GM18502 (cell line): ENCODE data around the gene GAGE12H.
"Not testable (repeated sequence)": the region's sequence is repeated elsewhere in the genome, so short reads cannot be mapped to it uniquely, and the experiment has no call there.

Experiments
- ATAC-seq: cut with Tn5 transposase; IDR thresholded peaks from one replicate; pipeline ENCODE4 v1.9.1; 2021; ENCODE audit warnings: mild to moderate bottlenecking; ENCODE audit not compliant: unreplicated experiment, poor library complexity

The GAGE12H gene, protein sequence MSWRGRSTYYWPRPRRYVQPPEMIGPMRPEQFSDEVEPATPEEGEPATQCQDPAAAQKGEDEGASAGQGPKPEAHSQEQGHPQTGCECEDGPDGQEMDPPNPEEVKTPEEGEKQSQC

GRCh38 chrX:49579649-49580048 is at the start of gene GAGE12H:
Gene GAGE12H (plus strand): TSS chrX:49579949. CDS start chrX:49581104, 1,155 bp downstream.
- ATAC-seq, result not testable (repeated sequence)

- not testable (repeated sequence) for ATAC-seq
Measured at GRCh38 chrX:49531877-49532276, 47.9 kb upstream of the GAGE12H start, which contains the start of gene GAGE12C. Gene GAGE12C (plus strand): TSS chrX:49532177. CDS start chrX:49533332, 1,155 bp downstream.

GRCh38 chrX:49541433-49541832 is 38.3 kb upstream of the GAGE12H start, which contains the start of gene GAGE12D:
Gene GAGE12D (plus strand): TSS chrX:49541733. CDS start chrX:49542888, 1,155 bp downstream.
- ATAC-seq, result not testable (repeated sequence)

- not testable (repeated sequence) for ATAC-seq
Measured at GRCh38 chrX:49550989-49551388, 28.8 kb upstream of the GAGE12H start, which contains the start of gene GAGE12E. Gene GAGE12E (plus strand): TSS chrX:49551289. CDS start chrX:49552444, 1,155 bp downstream.

- ATAC-seq, result not testable (repeated sequence)
Measured at GRCh38 chrX:49560542-49560941, 19.2 kb upstream of the GAGE12H start, which contains the start of gene GAGE12F. Gene GAGE12F (plus strand): TSS chrX:49560842. CDS start chrX:49561997, 1,155 bp downstream.

GRCh38 chrX:49568728-49569127 is 11.0 kb upstream of the GAGE12H start:
- ATAC-seq, result not testable (repeated sequence)

GRCh38 chrX:49569152-49569551 is 10.6 kb upstream of the GAGE12H start:
- ATAC-seq, result not testable (repeated sequence)

DNA sequence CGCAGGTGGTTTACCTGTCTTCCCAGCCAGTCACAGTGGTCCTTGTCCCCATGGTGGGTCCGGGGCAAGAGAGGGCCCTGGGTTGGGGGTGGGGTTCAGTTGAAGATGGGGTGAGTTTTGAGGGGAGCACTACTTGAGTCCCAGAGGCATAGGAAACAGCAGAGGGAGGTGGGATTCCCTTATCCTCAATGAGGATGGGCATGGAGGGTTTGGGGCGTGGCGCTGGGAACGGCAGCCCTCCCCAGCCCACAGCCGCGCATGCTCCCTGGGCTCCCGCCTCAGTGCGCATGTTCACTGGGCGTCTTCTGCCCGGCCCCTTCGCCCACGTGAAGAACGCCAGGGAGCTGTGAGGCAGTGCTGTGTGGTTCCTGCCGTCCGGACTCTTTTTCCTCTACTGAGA is 9.6 kb upstream of the GAGE12H start, which contains the start of gene GAGE12G:
Gene GAGE12G (plus strand): TSS at position 301 of the 400 bp plus-strand sequence. CDS start 1,155 bp downstream, outside the sequence.
- ATAC-seq, result not testable (repeated sequence)

DNA sequence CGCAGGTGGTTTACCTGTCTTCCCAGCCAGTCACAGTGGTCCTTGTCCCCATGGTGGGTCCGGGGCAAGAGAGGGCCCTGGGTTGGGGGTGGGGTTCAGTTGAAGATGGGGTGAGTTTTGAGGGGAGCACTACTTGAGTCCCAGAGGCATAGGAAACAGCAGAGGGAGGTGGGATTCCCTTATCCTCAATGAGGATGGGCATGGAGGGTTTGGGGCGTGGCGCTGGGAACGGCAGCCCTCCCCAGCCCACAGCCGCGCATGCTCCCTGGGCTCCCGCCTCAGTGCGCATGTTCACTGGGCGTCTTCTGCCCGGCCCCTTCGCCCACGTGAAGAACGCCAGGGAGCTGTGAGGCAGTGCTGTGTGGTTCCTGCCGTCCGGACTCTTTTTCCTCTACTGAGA is 9.4 kb downstream of the GAGE12H start, which contains the start of gene GAGE2A:
Gene GAGE2A (plus strand): TSS at position 301 of the 400 bp plus-strand sequence. CDS start 1,155 bp downstream, outside the sequence.
- ATAC-seq, result not testable (repeated sequence)

DNA sequence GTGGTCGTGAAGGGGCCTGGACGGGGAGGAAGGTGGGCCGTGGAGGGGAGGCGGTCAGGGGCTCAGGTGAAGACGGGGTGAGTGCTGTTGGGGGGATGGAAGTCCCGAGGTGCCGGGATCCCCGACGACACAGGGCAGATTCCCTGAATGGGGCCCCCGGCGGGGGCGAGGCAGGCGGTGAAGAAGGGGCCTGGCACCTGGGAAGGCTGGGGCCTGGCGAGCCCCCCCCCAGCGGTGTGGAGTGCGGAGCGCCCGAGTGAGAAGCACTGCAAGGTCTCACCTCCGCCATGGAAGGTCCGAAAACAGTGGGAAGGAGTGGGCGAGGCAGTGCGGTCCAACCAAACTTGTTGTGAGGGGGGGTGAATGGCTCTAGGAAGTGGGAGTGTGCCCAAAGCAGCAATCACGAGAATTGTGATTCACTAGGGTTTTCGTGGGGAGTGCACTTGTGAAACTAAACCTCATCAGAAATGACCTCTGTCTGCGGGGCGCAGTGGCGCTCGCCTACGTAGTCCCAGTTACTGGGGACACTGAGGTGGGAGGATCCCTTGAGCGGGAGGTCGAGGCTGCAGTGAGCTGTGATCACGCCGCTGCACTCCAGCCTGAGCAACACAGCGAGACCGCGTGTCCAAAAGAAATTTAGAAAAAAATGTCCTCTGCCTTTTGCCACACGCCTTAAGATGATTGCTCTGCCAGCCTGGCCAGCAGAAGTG is 10.2 kb downstream of the GAGE12H start:
- ATAC-seq, result not testable (repeated sequence)

DNA sequence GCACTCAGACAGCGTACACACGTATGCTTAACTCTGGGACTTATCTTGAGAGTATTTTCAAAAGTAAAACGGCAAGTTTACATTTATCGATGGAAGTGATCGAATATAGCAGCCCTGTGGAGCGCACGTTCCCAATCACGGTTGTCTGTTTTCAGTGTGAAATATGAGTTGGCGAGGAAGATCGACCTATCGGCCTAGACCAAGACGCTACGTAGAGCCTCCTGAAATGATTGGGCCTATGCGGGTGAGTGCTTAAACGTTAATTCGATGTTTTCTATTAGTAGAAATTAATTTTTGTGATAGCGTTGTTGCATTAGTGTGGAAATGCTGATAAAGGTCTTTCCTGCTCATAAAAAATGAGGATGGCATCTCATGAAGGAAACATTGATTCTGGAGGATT is 10.7 kb downstream of the GAGE12H start:
- not testable (repeated sequence) for ATAC-seq

DNA sequence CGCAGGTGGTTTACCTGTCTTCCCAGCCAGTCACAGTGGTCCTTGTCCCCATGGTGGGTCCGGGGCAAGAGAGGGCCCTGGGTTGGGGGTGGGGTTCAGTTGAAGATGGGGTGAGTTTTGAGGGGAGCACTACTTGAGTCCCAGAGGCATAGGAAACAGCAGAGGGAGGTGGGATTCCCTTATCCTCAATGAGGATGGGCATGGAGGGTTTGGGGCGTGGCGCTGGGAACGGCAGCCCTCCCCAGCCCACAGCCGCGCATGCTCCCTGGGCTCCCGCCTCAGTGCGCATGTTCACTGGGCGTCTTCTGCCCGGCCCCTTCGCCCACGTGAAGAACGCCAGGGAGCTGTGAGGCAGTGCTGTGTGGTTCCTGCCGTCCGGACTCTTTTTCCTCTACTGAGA is 19.0 kb downstream of the GAGE12H start, which contains the start of gene GAGE1:
Gene GAGE1 (plus strand): TSS at position 301 of the 400 bp plus-strand sequence. CDS start 1,155 bp downstream, outside the sequence.
- not testable (repeated sequence) for ATAC-seq

DNA sequence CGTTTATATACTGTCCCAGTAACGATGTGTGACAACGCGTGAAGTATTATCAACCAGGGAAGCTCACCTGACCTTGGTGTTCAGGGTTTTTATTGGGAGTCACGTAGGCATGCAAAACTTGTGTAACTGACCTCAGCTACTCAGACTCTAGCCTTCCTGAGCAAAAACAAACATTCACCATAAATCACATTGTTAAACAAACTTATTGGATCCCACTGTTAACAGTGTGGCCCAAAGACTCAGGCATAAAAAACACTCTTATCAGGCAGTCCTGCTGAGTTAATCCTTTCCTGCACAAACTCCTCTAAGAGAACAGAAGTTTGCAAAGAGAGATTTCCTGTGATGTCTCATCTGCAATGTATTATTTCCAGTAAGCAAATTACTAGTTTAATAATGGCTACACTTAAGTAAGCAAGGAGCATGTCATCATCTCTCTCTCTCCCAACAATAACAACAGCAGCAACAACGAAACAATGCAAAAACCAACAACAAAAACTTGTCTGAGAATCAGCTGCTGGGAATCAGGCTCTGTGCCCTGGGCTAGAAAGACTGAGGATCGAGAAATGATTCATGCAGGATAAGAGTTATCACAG is 31.1 kb downstream of the GAGE12H start:
- ATAC-seq, result no peak

DNA sequence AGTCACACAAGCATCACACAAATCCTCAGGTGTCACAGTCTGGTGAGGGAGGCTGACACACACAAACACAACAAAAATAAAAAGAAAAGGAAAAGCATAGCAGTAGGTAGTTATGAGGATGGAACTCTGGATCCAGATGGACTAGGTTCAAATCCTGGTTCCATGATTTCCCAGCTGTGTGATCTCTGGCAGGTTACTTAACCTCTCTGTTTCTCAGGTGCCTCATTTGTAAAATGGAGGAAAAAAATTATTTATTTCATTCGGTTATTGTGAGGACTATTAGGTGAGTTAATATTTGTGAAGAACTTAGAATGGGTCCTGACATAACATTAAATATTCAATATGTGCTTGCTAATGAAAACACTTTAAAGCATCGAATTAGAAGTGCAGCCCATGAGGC is 38.8 kb downstream of the GAGE12H start:
- no peak for ATAC-seq

DNA sequence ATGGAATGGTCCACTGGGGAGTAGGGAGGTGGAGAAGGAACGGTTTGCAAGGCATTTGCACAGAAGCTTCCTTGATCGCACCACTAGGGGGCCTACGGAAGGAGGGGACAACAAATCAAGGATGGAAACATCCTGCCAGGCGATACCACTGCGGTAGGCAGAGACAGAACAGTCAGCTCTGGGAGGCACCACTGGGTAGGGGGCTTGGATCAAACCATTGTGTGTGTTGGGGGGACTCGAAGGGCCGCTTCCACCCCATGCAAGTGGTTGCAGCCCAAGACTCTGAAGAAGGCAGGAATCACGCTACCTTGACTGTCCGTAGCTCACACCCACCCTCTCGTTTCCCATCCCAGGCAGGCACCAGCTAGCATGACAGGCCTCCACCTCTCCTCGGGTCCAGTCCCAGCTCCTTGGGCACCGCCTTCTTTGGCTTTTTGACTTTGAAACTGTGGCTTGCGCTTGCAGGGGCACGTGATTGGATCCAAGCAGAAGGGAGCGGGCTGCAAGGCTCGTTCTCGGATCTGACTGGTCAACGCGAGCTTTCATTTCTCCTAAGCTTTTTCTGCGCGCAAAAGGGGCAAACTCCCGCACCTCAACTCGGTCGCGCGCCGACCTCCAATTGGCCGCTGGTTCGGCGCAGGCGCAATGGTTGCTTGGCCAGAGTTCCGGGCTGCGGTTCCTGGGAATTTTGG is 47.5 kb downstream of the GAGE12H start:
- no peak for ATAC-seq
